HG03045 (cell line): ENCODE data around the gene LRPAP1.
"Not testable (repeated sequence)": the region's sequence is repeated elsewhere in the genome, so short reads cannot be mapped to it uniquely, and the experiment has no call there.

Experiments used
- ATAC-seq: cut with Tn5 transposase; IDR thresholded peaks from one replicate; pipeline ENCODE4 v1.9.1; 2021; ENCODE audit warnings: mild to moderate bottlenecking, moderate library complexity; ENCODE audit not compliant: unreplicated experiment

Gene LRPAP1

DNA sequence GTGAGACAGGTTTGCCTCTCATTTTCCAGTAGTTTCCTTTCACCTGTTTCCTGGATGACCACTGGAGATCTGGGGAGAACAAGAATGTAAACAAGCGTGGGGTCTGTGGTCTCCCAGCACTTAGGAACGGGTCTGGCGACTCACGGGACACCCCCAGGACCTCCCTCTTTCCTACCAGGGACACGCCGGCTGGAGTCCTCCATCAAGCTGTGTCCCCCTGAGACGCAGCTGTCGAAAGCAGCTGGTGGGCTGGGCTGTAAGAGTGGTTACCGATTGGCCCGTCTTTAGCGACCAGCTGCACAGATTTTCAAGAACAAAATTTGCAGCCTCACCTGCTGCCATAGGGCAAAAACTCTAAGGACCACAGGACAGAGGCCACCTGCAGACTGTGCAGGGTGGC lies 11.9 kb downstream of the LRPAP1 start:
- ATAC-seq: no peak

DNA sequence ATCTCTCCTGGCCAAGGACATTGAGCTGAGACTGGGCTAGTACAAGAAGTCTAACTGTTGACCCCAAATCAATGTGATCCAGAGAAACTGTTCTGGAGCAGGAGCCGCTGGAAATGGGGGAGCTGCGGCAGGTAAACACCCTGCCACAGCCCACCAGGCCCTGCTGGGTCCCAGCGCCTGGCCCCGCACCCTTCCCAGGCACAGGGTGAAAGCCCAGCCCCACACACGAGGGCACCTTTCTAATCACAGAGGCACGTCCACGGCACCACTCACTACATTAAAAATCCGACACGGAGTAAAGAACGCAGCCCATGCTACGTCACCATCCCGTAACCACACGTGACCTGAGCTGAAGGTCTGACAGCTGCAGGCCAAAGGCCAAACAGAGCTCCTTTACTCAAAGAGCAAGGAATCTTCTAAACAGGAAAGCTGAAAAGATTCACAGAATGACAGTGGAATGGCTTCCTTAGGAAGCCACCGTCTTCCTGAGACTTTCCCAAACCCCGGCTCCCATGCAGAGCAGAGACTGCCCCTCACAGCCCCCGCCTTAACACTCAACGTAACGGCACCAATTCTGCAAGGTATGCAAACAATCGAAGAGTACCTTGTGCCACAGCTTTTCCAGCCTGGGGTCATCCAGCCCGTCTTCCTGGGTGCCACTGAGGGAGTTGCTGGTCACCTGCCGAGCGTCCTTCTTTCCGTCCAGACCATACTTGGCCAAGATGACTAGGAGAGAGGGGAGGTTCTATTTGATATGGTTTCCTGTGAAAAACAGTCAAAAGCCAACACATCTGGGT lies 12.6 kb downstream of the LRPAP1 start:
- ATAC-seq: no peak

DNA sequence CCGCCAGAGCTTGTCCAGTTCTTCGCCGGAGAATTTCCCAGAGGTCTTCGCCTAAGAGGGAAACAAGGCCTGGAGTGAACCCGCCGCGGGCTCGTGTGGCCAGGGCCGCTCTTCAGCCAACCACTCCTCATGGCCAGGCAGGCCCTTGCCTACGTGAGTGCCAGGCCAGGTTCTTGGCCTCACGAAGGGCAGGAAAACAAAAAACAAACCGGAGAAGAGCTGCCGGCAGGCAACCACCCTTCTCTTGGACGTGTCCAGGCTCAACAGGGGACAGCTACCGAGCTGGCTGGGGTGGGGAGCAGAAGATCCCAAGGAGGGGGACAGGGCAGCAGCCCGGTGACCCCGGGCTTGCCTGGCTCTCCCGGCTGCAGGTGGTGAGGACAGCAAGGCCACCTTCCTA lies 13.3 kb downstream of the LRPAP1 start:
- ATAC-seq: no peak

DNA sequence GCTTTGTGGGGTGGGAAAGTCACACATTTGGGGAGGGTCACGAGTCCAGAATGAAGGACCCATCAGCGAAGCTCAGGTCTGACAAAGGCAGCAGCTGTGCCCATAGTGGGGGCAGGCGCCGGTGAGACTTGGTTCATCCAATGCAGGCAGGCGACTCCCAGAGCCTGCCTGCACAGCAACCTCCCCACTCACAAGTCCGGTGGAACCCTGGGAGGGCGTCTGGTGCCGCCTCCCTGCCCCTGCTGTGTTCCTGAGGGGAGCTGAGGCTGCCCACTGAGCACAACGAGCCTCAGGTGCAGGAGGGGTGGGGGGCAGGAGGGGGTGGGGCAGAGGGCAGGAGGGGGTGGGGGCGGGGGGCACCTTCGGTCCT lies 13.7 kb downstream of the LRPAP1 start:
- ATAC-seq: no peak

DNA sequence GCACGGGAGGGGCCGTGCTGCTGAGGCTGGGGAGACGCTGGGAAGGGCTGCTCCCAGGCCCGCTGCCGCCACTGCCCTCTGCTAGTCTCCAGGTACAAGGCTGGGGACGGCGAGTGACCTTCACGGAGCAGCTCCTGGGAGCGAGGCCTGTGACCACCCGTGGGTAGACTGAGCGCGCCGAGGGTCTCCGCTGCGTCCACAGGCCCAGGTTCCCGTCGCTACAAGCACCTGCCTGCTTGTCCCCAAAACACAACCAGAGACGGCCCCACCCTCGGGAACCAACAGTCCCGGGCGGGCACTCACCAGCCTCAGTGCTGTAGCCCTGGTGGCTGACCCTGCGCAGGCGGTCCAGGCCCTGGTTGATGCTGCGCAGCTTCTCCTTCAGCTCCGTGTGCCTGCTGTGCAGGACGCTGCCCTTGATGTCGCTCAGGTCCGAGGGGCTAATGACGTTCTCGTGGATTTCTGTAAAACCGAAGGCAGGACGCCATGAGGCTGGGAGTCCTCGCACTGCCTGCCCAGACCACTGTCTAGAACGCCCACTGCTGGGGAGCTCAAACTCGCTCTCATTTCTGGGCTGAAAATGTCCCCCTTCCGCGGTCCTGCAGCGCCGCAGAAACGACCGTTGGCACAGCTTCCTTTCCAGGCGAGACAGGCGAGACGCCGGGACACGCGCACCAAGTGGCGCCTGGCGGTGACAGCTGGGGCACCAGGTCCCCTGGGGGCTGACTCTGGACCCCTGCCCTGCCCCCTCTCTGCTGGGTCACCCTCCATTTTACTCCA lies 14.3 kb downstream of the LRPAP1 start:
- no peak for ATAC-seq

DNA sequence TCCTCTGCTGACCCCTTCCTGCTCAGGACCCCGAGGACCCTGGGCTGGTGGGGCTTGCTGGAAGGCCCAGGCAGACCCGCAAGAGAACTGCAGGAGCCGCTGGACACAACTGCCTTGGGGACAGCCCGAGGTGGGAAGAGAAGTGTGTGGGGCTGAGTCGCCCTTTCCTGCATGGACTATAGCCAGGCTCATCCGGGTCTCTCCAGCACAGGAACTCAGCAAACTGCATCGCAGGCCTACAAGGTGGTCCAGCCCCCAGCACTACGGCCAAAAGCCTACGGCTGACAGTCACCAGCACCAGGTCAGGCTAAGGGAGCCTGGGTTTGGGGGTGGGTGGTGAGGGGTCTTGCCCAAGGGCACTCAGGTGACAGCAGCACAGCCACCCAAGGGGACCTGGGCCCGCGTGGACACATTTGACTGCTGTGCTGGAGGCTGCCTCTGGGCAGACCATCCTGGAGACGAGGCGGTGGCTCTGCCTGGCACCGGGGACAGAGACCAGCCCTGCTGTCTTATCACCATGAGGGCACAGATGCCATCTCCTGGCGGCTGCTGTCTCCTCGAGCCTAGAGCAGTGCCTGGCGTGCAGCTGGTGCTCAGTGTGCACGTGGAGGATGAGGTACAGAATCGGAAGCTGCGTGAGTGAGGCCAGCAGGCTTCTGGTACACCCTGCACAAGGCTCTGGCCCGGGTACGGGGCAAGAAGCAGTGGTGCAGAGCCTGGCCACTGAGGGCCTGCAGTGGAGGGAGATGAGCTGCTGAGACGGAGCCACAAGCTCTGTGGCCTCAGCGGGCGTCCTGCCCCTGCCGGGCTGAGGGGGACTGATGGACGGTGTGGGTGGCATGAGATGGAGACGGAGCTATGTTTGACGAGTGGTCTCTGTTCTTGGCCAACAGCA lies 15.1 kb downstream of the LRPAP1 start:
- no peak for ATAC-seq

DNA sequence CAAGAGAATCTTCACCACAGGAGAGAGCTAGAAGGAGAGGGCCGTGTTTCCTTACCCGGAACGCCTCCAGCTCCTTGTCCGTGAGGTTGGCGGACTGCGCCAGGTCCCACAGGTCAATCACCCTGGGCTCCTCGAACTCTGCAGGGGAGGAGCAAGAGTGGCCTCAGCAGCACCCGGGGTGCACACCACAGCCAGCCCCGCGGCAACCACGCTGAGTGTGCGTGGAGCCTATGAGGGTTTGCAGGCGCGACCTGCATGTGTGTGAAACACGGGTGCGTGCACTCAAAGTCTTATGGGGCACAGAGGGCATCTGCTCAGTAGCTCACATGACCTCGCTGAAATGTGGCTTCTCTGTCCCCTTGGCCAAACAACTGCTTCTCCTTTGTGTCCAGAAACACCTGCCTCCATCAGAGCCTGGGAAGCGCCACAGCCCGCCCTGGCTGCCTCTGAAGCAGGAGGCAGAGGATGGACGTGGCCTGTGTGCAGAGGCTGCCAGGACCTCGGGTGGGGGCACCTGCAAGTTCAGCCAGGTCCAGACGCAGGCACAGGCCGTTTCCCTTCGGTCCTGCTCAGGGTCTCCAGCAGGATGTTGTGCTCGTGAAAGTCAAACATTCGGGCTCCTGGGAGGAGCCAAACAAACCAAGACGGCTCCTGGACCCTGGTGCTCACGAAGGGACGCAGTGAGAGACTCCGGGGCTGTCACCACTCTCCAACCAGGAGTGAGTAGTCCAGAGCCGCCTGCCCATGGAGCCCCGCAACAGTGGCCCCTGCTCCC lies 16.0 kb downstream of the LRPAP1 start:
- ATAC-seq: no peak

DNA sequence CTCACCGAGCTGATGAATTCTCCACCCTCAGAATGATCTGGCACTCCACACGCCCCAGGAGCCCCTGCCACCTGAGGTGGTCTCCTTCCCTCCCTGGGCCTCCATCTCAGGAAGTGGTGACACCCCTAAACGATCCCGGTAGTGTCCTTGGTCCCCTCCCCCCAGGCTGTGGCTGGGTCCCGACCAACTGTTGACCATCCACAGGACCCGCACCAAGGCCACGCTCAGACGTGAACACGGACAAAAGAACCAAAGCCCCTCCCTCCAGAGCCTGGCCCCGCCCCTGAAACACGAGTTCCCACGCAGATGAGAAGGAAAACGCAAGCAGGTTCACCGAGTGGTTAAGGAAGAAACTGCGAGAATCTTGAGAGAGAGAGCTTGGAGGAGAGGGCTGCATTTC lies 16.6 kb downstream of the LRPAP1 start:
- ATAC-seq: no peak

DNA sequence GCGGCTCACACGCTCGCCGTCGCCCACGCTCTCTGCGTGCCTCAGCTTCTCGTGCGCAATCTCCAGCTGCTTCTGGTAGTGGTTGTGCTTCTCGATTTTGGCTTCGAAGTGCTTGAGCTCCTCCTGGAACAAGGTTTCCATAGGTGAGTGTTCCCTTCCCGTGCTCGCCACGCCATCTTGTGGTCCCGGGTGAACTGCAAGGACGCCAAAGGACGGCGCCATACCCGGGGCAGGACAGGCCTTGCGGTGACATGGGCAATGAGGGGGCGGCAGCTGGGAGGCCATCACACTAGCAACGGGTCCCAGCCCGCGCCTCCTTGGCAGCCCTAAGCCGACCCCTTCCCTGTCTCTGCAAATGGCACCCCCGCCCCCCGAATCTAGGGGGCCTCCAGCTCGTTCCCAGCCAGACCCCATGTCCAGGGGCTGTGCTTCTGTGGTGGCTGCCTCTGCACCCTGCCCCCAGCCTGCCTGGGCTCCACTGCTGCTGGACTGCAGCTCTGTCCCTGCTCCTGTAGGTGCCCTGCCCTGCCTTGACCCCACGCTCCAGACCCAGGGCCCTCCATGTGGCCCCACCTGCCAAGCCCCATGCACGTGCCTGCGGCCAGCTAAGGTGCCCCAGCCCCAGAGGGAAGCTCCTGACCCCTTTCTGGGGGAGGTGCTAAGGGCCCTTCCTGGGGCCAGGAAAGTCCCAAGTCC lies 17.3 kb downstream of the LRPAP1 start:
- ATAC-seq: no peak

DNA sequence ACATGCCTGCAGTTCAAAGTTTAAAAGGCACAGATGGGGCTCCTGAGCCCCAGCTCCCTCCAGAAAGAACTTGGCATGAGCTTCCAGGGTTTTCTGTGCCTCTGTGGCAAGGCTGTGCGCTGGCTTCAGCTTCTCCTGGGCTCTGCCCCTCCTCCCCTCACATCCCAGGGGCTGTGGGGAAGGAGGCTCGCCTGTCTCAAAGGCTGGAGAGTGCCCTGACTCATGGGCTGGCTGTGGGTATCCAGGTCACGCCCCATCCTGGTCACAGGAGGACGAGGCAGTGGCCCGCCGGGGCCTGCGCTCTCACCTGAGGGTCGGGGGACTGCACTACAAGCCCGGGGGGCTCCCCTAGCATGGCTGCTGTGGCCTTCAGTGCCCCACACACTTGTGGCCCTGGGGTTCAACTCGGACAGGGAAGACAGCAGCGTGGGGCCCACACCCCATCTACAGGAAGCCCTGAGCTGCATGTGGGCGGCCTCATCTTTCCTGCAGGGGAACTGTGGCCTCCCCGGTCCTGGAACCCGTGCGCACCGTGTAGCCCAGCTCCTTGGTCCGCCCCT lies 17.9 kb downstream of the LRPAP1 start:
- ATAC-seq: no peak

DNA sequence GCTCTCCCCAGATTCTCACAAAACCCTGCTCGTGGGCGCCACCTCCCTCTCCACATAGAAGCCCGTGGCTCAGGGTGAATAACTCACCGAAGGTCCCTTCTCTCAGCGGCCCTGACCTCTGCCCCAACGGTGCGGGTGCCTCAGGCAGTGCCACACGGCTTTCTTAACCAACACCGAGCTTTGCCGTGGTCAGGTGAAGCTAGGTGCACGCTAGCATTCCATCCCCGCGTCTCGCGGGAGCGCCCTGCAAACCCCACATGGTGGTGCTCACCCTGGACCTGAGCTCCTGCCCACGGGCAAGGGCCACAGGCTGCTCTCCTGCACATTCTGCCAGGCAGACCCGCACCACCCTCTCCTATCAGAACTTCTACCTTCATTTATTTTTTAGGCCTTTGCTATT lies 18.4 kb downstream of the LRPAP1 start:
- no peak for ATAC-seq

DNA sequence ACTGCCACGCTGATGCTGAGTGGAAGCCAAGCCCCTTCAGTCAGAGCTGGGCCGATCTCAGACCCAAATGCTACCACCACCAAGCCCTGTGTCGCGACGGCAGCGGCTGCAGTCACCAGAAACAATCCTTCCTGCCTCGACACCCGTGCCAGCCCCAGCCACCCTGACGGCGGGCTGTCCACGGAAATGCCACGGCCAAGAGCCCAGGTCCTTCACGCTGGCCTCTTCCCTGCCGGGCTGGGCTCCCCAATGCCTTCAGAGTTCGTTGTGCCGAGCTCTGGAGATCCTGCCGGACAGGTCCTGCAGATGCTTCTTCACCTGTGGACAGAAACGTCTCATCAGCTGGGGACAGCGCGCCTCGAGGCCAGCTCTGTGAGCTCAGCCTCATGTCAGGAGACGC lies 19.5 kb downstream of the LRPAP1 start:
- ATAC-seq: no peak

DNA sequence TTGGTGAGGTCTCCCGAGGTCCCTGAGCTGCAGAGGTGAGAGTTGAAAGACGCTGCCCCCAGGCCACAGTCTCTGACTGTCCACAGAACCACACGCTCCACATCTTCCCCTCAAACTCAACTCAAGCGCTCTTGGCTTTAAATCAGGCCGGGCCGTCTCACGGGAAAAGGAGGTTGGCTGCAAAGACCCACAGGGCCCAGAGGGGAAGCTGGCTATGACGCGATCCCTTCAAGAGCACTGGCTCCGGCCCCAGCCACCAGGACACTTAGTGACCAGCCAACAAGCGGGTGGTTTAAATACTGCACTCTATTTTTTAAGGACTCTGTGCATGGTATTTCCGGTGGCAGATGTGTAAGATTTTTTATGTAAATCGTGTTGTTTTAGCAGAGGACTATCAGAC lies 19.9 kb downstream of the LRPAP1 start:
- no peak for ATAC-seq

DNA sequence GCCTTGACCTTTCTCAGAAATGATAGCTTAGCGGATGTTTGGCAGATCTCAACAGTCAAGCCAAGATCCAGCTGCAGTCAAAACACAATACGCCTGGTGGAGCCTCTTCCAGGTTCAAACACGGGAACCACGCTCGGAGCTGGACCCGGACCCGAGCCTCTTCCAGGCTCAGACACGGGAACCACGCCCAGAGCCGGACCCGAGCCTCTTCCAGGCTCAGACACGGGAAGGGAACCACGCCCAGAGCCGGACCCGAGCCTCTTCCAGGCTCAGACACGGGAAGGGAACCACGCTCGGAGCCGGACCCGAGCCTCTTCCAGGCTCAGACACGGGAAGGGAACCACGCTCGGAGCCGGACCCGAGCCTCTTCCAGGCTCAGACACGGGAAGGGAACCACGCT lies 20.6 kb downstream of the LRPAP1 start:
- ATAC-seq: not testable (repeated sequence)

DNA sequence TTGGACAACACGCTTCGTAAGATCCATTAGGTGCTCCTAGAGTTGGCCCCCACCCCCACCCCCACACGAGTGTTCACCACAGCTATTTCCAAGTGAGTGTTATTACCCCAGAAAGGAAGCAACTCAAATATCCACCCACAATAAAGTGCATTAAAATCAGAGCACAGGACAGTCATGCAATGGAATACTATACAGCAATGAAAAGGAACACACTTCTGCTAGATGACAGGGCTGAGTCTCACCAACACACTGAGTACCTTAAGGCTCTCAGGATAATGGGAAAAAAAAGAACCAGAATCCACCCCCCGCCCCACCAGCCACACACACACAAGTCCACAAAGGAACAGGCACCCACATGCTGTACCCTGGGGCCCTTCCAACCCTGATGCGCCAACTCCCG lies 21.0 kb downstream of the LRPAP1 start:
- no peak for ATAC-seq

DNA sequence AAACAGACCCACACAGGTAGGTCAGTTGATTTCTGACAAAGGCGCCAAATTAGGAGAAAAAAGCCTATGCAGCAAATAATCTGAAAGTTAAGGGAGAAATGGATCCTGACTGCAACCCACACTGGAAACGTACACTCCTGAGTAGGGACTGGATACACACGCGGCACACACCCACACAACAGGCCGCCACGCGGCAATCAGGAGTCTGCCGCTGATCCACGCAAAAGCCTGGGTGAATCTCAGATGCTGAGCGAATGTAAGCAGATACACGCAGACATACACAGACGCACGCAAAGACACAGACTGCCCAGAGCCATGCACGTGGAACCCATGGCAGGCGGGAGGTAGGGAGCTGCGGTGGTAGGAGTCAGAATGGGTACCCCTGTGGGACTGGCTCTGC lies 21.7 kb downstream of the LRPAP1 start:
- no peak for ATAC-seq

DNA sequence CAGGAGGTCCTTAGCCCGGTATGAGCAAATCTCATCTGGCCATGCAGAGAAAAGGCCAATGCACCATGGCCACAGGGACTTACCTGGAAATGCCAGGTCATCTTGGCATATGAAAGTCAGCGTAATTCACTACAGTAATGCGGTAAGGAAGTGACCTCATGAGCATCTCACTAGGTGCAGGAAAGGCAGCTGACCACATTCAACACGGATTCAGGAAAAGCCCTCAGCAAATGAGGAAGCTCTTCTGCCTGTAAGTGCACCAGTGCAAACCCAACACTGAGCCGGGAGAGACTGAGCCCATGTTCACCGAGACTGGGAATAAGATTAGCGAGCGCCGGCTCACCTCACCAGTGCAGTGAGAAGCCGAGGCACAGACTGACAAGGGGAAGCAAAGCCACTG lies 23.7 kb downstream of the LRPAP1 start:
- ATAC-seq: no peak

DNA sequence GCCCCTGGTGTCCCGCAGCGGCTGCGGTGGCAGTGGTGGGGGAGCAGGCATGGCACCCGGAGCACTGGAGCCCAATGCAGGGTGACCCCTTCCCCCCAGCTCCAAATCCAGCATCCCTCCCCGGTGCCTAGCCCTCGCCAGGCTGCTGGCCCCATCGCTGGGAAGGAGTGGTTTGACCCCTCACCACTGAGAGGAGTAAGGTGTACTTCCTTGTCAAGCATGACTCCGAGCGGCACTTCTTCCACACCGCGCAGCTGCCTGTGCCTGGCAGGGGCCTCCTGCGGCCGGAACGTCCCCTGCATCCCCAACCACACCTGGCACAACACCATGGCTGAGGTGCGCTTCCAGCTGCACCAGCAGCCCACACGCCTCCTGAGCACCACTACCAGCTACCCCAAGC lies 27.0 kb downstream of the LRPAP1 start:
- ATAC-seq: no peak

DNA sequence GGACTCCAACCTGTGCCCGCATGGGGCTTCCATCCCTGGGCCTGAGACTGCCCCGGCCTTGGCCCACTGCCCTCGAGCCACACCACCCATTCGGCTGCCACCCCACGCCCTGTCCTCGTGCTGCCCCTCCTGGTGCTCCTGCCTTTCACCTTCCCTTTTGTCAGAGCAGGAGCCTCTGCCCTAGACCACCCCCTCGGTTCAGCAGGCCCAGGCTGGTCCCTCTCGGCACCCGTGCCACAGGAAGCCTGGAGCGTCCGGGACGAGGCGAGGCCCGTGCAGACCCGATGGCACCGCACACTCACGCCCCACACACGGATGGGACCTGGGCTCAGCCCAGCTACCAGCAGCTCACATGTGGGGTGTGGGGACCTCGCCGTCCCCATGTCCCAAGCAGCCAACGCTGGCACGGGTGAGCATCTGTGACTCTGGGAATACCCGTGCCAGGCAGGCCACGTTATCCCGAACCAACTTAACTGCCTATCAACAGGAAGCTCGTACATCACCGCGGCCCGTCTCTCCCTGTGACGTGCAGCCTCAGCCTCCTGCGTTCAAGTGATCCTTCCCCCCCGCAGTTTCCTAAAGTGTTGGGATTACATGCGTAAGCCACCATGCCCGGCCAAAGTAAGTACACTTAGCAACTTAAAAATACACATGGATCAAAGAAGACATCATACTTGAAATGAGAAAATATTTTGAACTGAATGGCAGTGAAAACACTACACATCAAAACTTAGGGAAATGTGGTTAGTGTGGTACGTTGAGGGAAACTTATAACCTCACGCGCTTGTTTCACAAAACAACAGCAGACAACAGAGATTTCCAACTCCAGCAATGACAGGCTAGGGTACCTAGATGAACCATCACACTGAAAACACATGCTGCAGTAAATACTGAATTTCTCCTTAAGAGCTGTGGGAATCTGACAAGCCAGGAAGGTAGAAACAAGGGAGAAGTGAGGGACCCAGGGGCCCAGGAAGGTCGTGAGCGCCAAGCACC lies 29.0 kb downstream of the LRPAP1 start:
- no peak for ATAC-seq
